ENCODE results near the gene PARD3.
"Not testable (repeated sequence)": the region's sequence is repeated elsewhere in the genome, so short reads cannot be mapped to it uniquely, and the experiment has no call there.

The PARD3 gene

DNA sequence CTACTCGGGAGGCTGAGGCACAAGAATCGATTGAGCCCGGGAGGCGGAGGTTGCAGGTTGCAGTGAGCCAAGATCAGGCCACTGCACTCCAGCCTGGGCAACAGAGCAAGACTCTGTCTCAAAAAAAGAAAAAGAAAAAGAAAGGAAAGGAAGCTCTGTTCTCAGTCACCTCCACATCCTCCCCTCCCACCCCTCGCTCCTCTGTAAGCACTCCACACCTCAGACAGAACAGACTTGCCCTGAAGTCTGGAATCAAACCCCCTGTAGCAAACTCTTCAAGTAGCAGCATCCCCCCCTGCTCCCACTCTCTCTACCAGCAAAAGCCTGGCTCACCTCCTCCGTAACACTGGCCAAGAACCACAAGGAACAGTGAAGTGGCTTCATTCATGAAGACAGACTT, 66.7 kb downstream of the PARD3 start:
- TF ChIP-seq, protein P1, sequence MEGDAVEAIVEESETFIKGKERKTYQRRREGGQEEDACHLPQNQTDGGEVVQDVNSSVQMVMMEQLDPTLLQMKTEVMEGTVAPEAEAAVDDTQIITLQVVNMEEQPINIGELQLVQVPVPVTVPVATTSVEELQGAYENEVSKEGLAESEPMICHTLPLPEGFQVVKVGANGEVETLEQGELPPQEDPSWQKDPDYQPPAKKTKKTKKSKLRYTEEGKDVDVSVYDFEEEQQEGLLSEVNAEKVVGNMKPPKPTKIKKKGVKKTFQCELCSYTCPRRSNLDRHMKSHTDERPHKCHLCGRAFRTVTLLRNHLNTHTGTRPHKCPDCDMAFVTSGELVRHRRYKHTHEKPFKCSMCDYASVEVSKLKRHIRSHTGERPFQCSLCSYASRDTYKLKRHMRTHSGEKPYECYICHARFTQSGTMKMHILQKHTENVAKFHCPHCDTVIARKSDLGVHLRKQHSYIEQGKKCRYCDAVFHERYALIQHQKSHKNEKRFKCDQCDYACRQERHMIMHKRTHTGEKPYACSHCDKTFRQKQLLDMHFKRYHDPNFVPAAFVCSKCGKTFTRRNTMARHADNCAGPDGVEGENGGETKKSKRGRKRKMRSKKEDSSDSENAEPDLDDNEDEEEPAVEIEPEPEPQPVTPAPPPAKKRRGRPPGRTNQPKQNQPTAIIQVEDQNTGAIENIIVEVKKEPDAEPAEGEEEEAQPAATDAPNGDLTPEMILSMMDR (IDR thresholded peaks at IDR 0.05; ENCODE audit: insufficient read depth, low read depth, low read length, missing control alignments), result no peak
- no peak overlapping the region for H3K4me3 ChIP-seq (ENCODE audit: low read depth, low read length)
- no peak for DNase-seq (ENCODE audit: low read depth)

DNA sequence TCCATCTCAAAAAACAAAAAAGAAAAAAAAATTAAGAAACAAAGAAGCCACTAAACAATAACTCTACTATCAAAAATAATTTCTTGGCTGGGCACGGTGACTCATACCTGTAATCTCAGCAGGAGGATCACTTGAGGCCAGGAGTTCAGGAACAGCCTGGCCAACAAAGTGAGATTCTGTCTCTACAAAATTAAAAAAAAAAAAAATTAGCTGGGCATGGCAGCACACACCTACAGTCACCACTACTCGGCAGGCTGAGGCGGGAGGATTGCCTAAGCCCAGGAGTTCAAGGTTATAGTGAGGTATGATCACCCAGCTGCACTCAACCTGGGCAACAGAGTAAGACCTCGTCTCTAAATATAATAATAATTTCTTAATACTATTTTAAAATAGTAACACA, 69.0 kb downstream of the PARD3 start:
- DNase-seq (ENCODE audit: low read depth), result no peak
- TF ChIP-seq, protein P1 (IDR thresholded peaks at IDR 0.05; ENCODE audit: insufficient read depth, low read depth, low read length, missing control alignments), result no peak
- no peak overlapping the region for H3K4me3 ChIP-seq (ENCODE audit: low read depth, low read length)

DNA sequence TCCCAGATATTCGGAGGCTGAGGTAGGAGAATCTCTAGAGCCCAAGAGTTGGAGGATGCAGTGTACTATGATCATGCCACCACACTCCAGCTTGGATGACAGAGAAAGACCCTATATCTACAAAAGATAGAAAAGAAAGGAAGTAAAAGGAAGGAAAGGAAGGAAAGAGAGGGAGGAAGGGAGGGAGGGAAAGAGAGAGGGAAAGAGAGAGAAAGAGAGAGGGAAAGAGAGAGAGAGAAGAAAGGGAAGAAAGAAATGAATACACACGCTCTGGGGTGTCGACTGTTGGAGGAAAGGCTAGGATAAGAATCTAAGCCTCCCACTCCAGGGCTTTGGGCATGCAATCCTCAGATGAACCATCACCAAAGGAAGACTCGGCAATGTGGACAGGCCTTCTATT, 69.9 kb downstream of the PARD3 start:
- H3K4me3 ChIP-seq (ENCODE audit: low read depth, low read length), result no peak overlapping the region
- TF ChIP-seq, protein P1 (IDR thresholded peaks at IDR 0.05; ENCODE audit: insufficient read depth, low read depth, low read length, missing control alignments), result no peak
- no peak for DNase-seq (ENCODE audit: low read depth)

DNA sequence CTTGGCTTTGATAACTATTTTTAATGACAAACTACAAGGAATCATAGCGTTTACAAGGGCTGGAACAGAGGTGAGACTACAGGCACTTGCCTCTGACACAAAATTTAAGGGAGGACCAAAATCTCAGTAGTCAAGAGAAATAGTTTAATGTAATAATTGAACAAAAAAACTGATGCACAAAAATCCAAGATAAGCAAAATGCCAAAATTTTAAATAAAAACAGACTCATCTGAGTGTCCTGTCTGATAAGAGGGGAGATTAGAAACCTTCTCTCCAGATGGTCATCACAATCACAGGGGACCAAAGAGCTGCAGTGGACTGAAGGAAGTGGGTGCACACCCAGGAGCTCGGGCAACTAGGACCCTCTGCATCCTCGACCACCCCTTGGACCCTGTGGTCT, 70.5 kb downstream of the PARD3 start:
- TF ChIP-seq, protein P1 (IDR thresholded peaks at IDR 0.05; ENCODE audit: insufficient read depth, low read depth, low read length, missing control alignments), result no peak
- no peak overlapping the region for H3K4me3 ChIP-seq (ENCODE audit: low read depth, low read length)
- DNase-seq (ENCODE audit: low read depth), result no peak

DNA sequence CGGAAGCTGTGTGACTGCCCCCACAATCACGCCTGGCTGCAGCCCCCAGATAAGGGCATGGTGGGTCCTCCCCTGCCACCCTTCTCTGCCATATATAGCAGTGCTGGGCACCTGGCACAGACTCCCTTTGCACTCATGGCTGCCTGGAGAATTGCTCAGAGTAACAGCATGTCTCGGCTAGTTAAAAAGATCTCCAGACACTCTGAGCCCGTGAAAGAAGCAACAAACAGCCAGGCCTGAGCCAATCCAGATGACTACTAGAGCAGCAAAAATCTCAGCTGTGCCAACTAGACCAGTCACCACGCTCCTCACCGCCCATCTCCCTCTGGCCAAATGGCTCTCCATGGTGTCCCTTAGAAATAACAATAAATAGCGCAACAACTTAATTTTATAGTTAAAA, 71.3 kb downstream of the PARD3 start:
- DNase-seq (ENCODE audit: low read depth), result no peak
- no peak overlapping the region for H3K4me3 ChIP-seq (ENCODE audit: low read depth, low read length)
- TF ChIP-seq, protein P1 (IDR thresholded peaks at IDR 0.05; ENCODE audit: insufficient read depth, low read depth, low read length, missing control alignments), result no peak

DNA sequence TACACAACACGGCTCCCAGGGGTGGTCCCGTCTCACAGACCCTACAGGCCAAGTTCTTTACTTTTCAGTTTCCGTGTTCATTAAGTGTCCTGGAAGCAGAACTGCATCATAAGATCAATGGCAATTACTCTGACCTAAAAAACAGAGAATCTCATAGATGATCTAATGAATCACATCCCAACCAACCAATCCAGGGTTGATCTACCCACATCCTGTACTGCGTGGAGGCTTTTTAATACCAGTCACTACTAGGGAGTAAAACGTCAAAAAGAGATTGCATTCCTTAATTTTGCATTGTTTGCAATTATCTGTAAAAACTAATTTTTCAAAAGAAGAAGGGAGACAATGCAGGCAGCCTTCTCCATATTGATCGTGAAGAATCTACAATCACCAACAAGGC, 72.6 kb downstream of the PARD3 start:
- TF ChIP-seq, protein P1 (IDR thresholded peaks at IDR 0.05; ENCODE audit: insufficient read depth, low read depth, low read length, missing control alignments), result no peak
- DNase-seq (ENCODE audit: low read depth), result no peak
- H3K4me3 ChIP-seq (ENCODE audit: low read depth, low read length), result no peak overlapping the region

DNA sequence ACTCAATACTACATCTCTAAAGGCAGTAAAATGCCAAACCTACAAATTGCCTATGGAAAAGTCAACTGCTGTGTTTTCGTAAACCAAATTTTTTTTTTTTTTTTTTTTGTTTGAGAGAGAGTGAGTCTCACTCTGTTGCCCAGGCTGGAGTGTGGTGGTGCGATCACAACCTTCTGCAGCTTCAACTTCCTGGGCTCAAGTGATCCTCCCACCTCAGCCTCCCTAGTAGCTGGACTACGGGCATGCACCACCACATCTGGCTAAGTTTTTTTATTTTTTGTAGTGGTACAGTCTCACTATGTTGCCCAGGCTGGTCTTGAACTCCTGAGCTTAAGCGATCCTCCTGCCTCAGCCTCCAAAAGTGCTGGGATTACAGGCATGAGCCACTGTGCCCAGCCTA, 74.0 kb downstream of the PARD3 start:
- DNase-seq (ENCODE audit: low read depth); H3K4me3 ChIP-seq (ENCODE audit: low read depth, low read length): not testable (repeated sequence)

DNA sequence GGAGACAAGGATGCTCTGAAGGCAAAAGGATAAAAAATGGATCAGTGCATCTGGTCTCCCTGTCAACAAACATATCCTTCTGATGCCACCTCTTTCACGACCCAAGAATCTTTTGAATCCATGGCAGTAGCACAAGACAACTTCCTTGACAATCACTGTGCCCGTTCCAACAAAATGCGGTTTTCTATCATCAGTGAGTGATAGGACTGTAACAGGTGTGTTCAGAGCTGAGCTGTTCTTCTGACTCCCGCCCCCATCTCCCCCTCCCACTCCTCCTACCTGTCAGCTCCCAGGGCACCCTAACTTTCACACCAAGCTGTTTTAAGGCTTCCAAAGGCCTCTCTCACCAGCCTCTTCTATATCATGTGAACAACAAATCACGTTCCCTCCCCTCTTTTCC, 74.8 kb downstream of the PARD3 start:
- no peak for DNase-seq (ENCODE audit: low read depth)
- no peak overlapping the region for H3K4me3 ChIP-seq (ENCODE audit: low read depth, low read length)
- TF ChIP-seq, protein P1 (IDR thresholded peaks at IDR 0.05; ENCODE audit: insufficient read depth, low read depth, low read length, missing control alignments), result no peak
